ENCODE data around the gene BAG1.

Gene BAG1

GRCh38 chr9:33244137-33244784 is 20.2 kb downstream of the BAG1 start:
- no peak for DNase-seq (ENCODE audit: insufficient read length, low spot score)
- no peak for TF ChIP-seq CTCF (IDR thresholded peaks at IDR 0.05; ENCODE audit: insufficient read depth, missing control alignments)
- no peak for FAIRE-seq

GRCh38 chr9:33242609-33243134 is 21.8 kb downstream of the BAG1 start:
- no peak for TF ChIP-seq CTCF (IDR thresholded peaks at IDR 0.05; ENCODE audit: insufficient read depth, missing control alignments)
- DNase-seq (ENCODE audit: insufficient read length, low spot score) (no peak), FAIRE-seq (no peak)

- TF ChIP-seq CTCF (IDR thresholded peaks at IDR 0.05; ENCODE audit: insufficient read depth, missing control alignments), result no peak
- no peak for DNase-seq (ENCODE audit: insufficient read length, low spot score)
- FAIRE-seq, result no peak
Measured at GRCh38 chr9:33241298-33241697, 23.2 kb downstream of the BAG1 start.

GRCh38 chr9:33239921-33240320 is 24.6 kb downstream of the BAG1 start, which contains the start of gene SPINK4:
SPINK4 (plus strand) TSS chr9:33240167; CDS start chr9:33240209, 42 bp downstream.
- no peak for TF ChIP-seq CTCF (IDR thresholded peaks at IDR 0.05; ENCODE audit: insufficient read depth, missing control alignments)
- peak; percentile 93 for DNase-seq (ENCODE audit: insufficient read length, low spot score)
- no peak for FAIRE-seq

- DNase-seq (ENCODE audit: insufficient read length, low spot score), result no peak
- no peak for FAIRE-seq
Measured at GRCh38 chr9:33236571-33236970, 27.9 kb downstream of the BAG1 start.

GRCh38 chr9:33234511-33235467 is 29.7 kb downstream of the BAG1 start:
- no peak for TF ChIP-seq CTCF (IDR thresholded peaks at IDR 0.05; ENCODE audit: insufficient read depth, missing control alignments)
- no peak for FAIRE-seq
- DNase-seq (ENCODE audit: insufficient read length, low spot score), result no peak

More at GRCh38 chr9:33236571-33236970, 27.9 kb downstream of the BAG1 start:
- no peak for TF ChIP-seq CTCF (IDR thresholded peaks at IDR 0.05; ENCODE audit: insufficient read depth, missing control alignments)
